Pericardium fibroblast (primary cell): ENCODE data around the gene MDN1. TPM values are rescaled to one million over a fixed set of nuclear protein-coding genes. Genes with fewer than 3 reads are reported as not detected.

Experiments used
- total RNA-seq: library from RNA; depleted of rRNA; stranded (reverse); fragments of >200 nt; gene quantifications from 2 replicates; pipeline ENCODE4 v1.2.3, GENCODE V29; 2015

MDN1 gene
- 7.6 and 10.5 TPM in 2 replicates for total RNA-seq

GRCh38 chr6:89819336-89820130 is at the start of gene MDN1:
TSS of gene MDN1 (minus strand) at chr6:89819794. CDS start at chr6:89819607, 187 bp downstream.

GRCh38 chr6:89829472-89830169 is 10.0 kb upstream of the MDN1 start, which contains the start of gene CASP8AP2:
TSS of gene CASP8AP2 (plus strand) at chr6:89829880.

GRCh38 chr6:89638320-89639195 is 181.0 kb downstream of the MDN1 start, which contains the start of gene LYRM2:
TSS of gene LYRM2 (minus strand) at chr6:89638747. CDS start at chr6:89638716, 31 bp downstream.

Other genes with a start within 250 kb of the MDN1 start
- 12.0 and 19.8 TPM in 2 replicates for gene LYRM2, start 181.0 kb downstream of the MDN1 start, total RNA-seq
- 3.5 and 6.2 TPM in 2 replicates for gene CASP8AP2, start 10.1 kb upstream of the MDN1 start, total RNA-seq
- gene GJA10, start 74.7 kb upstream of the MDN1 start, total RNA-seq, result not detected in 2 replicates